Measurements from ENCODE around the gene PLB1. TPM values are rescaled to one million over a fixed set of nuclear protein-coding genes. Genes with fewer than 3 reads are reported as not detected.
A peak's percentile ranks its signal among the peaks of the same experiment; 100 is the strongest.

PLB1 gene
- total RNA-seq, 2 donors from 2014 or later: 7.4 to 9.6 TPM

GRCh38 chr2:28593160-28593755, 97.4 kb downstream of the PLB1 start:
- 60% methylated on average over 11 of the region's 11 CpGs for WGBS
- Histone ChIP-seq H3K27me3 (replicated peaks; ENCODE audit: insufficient read depth) (no peaks in the 10 kb centered on the region), H3K36me3 (no peaks in the 10 kb centered on the region), H3K4me3 (no peak overlapping the region), H3K4me1 (replicated peaks) (peaks cover 2% of the 10 kb centered on the region), H3K9me3 (no peaks in the 10 kb centered on the region), H3K27ac (peak overlapping the region; percentile 80 to 89)
- no peak for DNase-seq (ENCODE audit: low spot score)
- TF ChIP-seq CTCF (IDR thresholded peaks at IDR 0.05): no peak
- no peak for TF ChIP-seq POLR2A (IDR thresholded peaks at IDR 0.05)
- TF ChIP-seq POLR2AphosphoS5 (IDR thresholded peaks at IDR 0.05): no peak
- intact Hi-C loops (cut with DNase I): loop anchor here (2.0 to 5.0 kb wide), 2 partner anchors 24 to 219 kb away; partner anchors contain the start of gene SPDYA

GRCh38 chr2:28594000-28594331, 98.1 kb downstream of the PLB1 start:
- Histone ChIP-seq H3K4me3 (no peak overlapping the region), H3K4me1 (replicated peaks) (peaks cover 2% of the 10 kb centered on the region), H3K27me3 (replicated peaks; ENCODE audit: insufficient read depth) (no peaks in the 10 kb centered on the region), H3K36me3 (no peaks in the 10 kb centered on the region), H3K27ac (peak overlapping the region; percentile 80 to 89), H3K9me3 (no peaks in the 10 kb centered on the region)
- TF ChIP-seq POLR2A (IDR thresholded peaks at IDR 0.05) (no peak), POLR2AphosphoS5 (IDR thresholded peaks at IDR 0.05) (no peak)
- 40% methylated on average over 9 of the region's 9 CpGs for WGBS
- no peak for DNase-seq (ENCODE audit: low spot score)
- intact Hi-C loops (cut with DNase I): loop anchor here (2.0 to 5.0 kb wide), 3 partner anchors 25 to 218 kb away; partner anchors contain the start of gene SPDYA

GRCh38 chr2:28594332-28595108, 98.7 kb downstream of the PLB1 start:
- Histone ChIP-seq H3K4me3 (no peak overlapping the region), H3K36me3 (no peaks in the 10 kb centered on the region), H3K27me3 (replicated peaks; ENCODE audit: insufficient read depth) (no peaks in the 10 kb centered on the region), H3K9me3 (no peaks in the 10 kb centered on the region), H3K27ac (peak overlapping the region; percentile 80 to 89), H3K4me1 (replicated peaks) (peaks cover 2% of the 10 kb centered on the region)
- WGBS: 25% methylated on average over 20 of the region's 20 CpGs
- TF ChIP-seq POLR2AphosphoS5 (IDR thresholded peaks at IDR 0.05): peak; percentile 92
- peak; percentile 92 to 96 (median 94) for TF ChIP-seq CTCF (IDR thresholded peaks at IDR 0.05)
- no peak for TF ChIP-seq POLR2A (IDR thresholded peaks at IDR 0.05)
- intact Hi-C loops (cut with DNase I): loop anchor here (2.0 to 5.0 kb wide), 3 partner anchors 43 to 218 kb away; partner anchors contain the start of gene SPDYA
- peak; percentile 95 for DNase-seq (ENCODE audit: low spot score)

- Histone ChIP-seq H3K4me3 (no peak overlapping the region), H3K27ac (peak overlapping the region; percentile 80 to 89), H3K9me3 (no peaks in the 10 kb centered on the region), H3K4me1 (replicated peaks) (peaks cover 2% of the 10 kb centered on the region), H3K27me3 (replicated peaks; ENCODE audit: insufficient read depth) (no peaks in the 10 kb centered on the region), H3K36me3 (no peaks in the 10 kb centered on the region)
- intact Hi-C loops (cut with DNase I): loop anchor here (2.0 to 5.0 kb wide), 2 partner anchors 42 to 157 kb away; no protein-coding TSS in a partner anchor
- 89% methylated on average over 4 of the region's 4 CpGs for WGBS
- no peak for DNase-seq (ENCODE audit: low spot score)
- TF ChIP-seq POLR2AphosphoS5 (IDR thresholded peaks at IDR 0.05) (no peak), POLR2A (IDR thresholded peaks at IDR 0.05) (no peak), CTCF (IDR thresholded peaks at IDR 0.05) (no peak)
These were observed 99.5 kb downstream of the PLB1 start for GRCh38 chr2:28595323-28595722.

- Histone ChIP-seq H3K27me3 (replicated peaks; ENCODE audit: insufficient read depth) (no peaks in the 10 kb centered on the region), H3K4me3 (no peak overlapping the region), H3K4me1 (replicated peaks) (peaks cover 11% of the 10 kb centered on the region), H3K27ac (no peak overlapping the region), H3K36me3 (no peaks in the 10 kb centered on the region), H3K9me3 (no peaks in the 10 kb centered on the region)
- DNase-seq (ENCODE audit: low spot score): no peak
- intact Hi-C loops (cut with DNase I): loop anchor here (5.0 kb wide), 1 partner anchor 39 kb away; no protein-coding TSS in a partner anchor
- TF ChIP-seq CTCF (IDR thresholded peaks at IDR 0.05): no peak
- no peak for TF ChIP-seq POLR2A (IDR thresholded peaks at IDR 0.05)
- no peak for TF ChIP-seq POLR2AphosphoS5 (IDR thresholded peaks at IDR 0.05)
- WGBS: 85% methylated on average over 7 of the region's 7 CpGs
These were observed 102.6 kb downstream of the PLB1 start for GRCh38 chr2:28598484-28598883.

Data from prostate gland (tissue), 2 donors.